ENCODE results near the gene UBE2C. TPM values are rescaled to one million over a fixed set of nuclear protein-coding genes. Genes with fewer than 3 reads are reported as not detected.

Gene UBE2C
- total RNA-seq, 1 experiment from 2014 or later = 423 TPM

DNA sequence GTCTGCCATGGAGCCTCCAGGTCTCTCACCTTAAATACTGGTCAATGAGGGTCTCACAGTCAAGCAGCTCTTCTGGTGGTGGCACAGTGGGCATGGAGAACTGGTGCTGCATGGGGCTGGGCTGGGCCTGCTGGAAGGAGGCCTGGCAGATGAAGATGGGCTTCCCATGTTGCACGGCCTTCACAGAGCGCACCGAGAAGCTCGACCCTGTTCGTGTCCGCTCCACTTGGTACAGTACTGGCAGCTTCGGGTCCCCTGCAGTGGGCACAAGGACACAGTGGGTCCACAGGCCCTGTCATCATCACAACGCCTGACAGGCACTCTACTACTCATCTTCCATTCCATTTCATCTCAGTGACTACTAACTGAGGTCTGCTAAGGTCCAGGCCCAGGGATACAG, 36.0 kb downstream of the UBE2C start:
- TF ChIP-seq, protein P1, sequence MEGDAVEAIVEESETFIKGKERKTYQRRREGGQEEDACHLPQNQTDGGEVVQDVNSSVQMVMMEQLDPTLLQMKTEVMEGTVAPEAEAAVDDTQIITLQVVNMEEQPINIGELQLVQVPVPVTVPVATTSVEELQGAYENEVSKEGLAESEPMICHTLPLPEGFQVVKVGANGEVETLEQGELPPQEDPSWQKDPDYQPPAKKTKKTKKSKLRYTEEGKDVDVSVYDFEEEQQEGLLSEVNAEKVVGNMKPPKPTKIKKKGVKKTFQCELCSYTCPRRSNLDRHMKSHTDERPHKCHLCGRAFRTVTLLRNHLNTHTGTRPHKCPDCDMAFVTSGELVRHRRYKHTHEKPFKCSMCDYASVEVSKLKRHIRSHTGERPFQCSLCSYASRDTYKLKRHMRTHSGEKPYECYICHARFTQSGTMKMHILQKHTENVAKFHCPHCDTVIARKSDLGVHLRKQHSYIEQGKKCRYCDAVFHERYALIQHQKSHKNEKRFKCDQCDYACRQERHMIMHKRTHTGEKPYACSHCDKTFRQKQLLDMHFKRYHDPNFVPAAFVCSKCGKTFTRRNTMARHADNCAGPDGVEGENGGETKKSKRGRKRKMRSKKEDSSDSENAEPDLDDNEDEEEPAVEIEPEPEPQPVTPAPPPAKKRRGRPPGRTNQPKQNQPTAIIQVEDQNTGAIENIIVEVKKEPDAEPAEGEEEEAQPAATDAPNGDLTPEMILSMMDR (IDR thresholded peaks at IDR 0.05; ENCODE audit: insufficient read depth in 1 of 2, low read depth in 1 of 2, low read length in 1 of 2, severe bottlenecking in 1 of 2, unreplicated experiment in 1 of 2) = no peak
- H3K9me3 Mint-ChIP-seq (ENCODE audit: unreplicated experiment) = no peaks in the 10 kb centered on the region
- Histone ChIP-seq H3K36me3 (ENCODE audit: control insufficient read depth, insufficient read depth, low read length) (0 out of 2 replicates have a peak, but pooled peaks cover 2% of the 10 kb centered on the region), H3K4me3 (ENCODE audit: low read depth, low read length) (no peak overlapping the region), H3K9me3 (no peaks in the 10 kb centered on the region), H3K4me1 (no peaks in the 10 kb centered on the region), H3K27me3 (replicated peaks; ENCODE audit: control insufficient read depth, insufficient read depth, low read length) (no peaks in the 10 kb centered on the region)
- H3K36me3 Mint-ChIP-seq (ENCODE audit: insufficient read depth, unreplicated experiment) = peaks cover 22% of the 10 kb centered on the region
- intact Hi-C loops (cut with micrococcal nuclease; ENCODE audit: unreplicated experiment) = no loop called here
- BruUV-seq (replicated peaks) = no TSS peak
- CTCF ChIA-PET = no interaction called here
- no peaks in the 10 kb centered on the region for H3K27me3 Mint-ChIP-seq (ENCODE audit: insufficient read depth, unreplicated experiment)
- DNase-seq = no peak
- H3K4me3 Mint-ChIP-seq (ENCODE audit: unreplicated experiment) = no peak overlapping the region
- peaks cover 2% of the 10 kb centered on the region for H3K4me1 Mint-ChIP-seq (ENCODE audit: low read depth, unreplicated experiment)
- POLR2A ChIA-PET = no interaction called here
- H3K27ac Mint-ChIP-seq (ENCODE audit: unreplicated experiment) = no peak overlapping the region

- H3K4me3 ChIP-seq (ENCODE audit: low read depth, low read length) = no peak overlapping the region
- H3K27me3 ChIP-seq (replicated peaks; ENCODE audit: control insufficient read depth, insufficient read depth, low read length) = no peaks in the 10 kb centered on the region
- intact Hi-C loops (cut with micrococcal nuclease; ENCODE audit: unreplicated experiment) = no loop called here
- H3K4me1 ChIP-seq = no peaks in the 10 kb centered on the region
- H3K27ac Mint-ChIP-seq (ENCODE audit: unreplicated experiment) = no peak overlapping the region
- no peak overlapping the region for H3K4me3 Mint-ChIP-seq (ENCODE audit: unreplicated experiment)
- H3K36me3 Mint-ChIP-seq (ENCODE audit: insufficient read depth, unreplicated experiment) = peaks cover 19% of the 10 kb centered on the region
- TF ChIP-seq, protein P1 (IDR thresholded peaks at IDR 0.05; ENCODE audit: insufficient read depth in 1 of 2, low read depth in 1 of 2, low read length in 1 of 2, severe bottlenecking in 1 of 2, unreplicated experiment in 1 of 2) = no peak
- ChIA-PET CTCF (no interaction called here), POLR2A (no interaction called here)
- DNase-seq = no peak
- H3K9me3 Mint-ChIP-seq (ENCODE audit: unreplicated experiment) = no peaks in the 10 kb centered on the region
- H3K27me3 Mint-ChIP-seq (ENCODE audit: insufficient read depth, unreplicated experiment) = no peaks in the 10 kb centered on the region
- H3K4me1 Mint-ChIP-seq (ENCODE audit: low read depth, unreplicated experiment) = peaks cover 6% of the 10 kb centered on the region
- H3K36me3 ChIP-seq (ENCODE audit: control insufficient read depth, insufficient read depth, low read length) = 0 out of 2 replicates have a peak, but pooled peaks cover under 1% of the 10 kb centered on the region
- BruUV-seq (replicated peaks) = no TSS peak
- H3K9me3 ChIP-seq = no peaks in the 10 kb centered on the region
Observed at GRCh38 chr20:45848969-45849582, 36.6 kb downstream of the UBE2C start.

- CTCF ChIA-PET = no interaction called here
- H3K36me3 ChIP-seq (ENCODE audit: control insufficient read depth, insufficient read depth, low read length) = no peaks in the 10 kb centered on the region
- H3K4me1 Mint-ChIP-seq (ENCODE audit: low read depth, unreplicated experiment) = peaks cover 6% of the 10 kb centered on the region
Observed at GRCh38 chr20:45850238-45850637, 37.8 kb downstream of the UBE2C start.

More at GRCh38 chr20:45850238-45850637, 37.8 kb downstream of the UBE2C start:
- Histone ChIP-seq H3K4me1 (no peaks in the 10 kb centered on the region), H3K4me3 (ENCODE audit: low read depth, low read length) (no peak overlapping the region), H3K27me3 (replicated peaks; ENCODE audit: control insufficient read depth, insufficient read depth, low read length) (no peaks in the 10 kb centered on the region), H3K9me3 (no peaks in the 10 kb centered on the region)
- TF ChIP-seq, protein P1 (IDR thresholded peaks at IDR 0.05; ENCODE audit: insufficient read depth in 1 of 2, low read depth in 1 of 2, low read length in 1 of 2, severe bottlenecking in 1 of 2, unreplicated experiment in 1 of 2) = no peak
- POLR2A ChIA-PET = no interaction called here
- DNase-seq = no peak
- H3K27ac Mint-ChIP-seq (ENCODE audit: unreplicated experiment) = no peak overlapping the region
- intact Hi-C loops (cut with micrococcal nuclease; ENCODE audit: unreplicated experiment) = no loop called here
- no peaks in the 10 kb centered on the region for H3K9me3 Mint-ChIP-seq (ENCODE audit: unreplicated experiment)
- no peak overlapping the region for H3K4me3 Mint-ChIP-seq (ENCODE audit: unreplicated experiment)
- no peaks in the 10 kb centered on the region for H3K27me3 Mint-ChIP-seq (ENCODE audit: insufficient read depth, unreplicated experiment)
- H3K36me3 Mint-ChIP-seq (ENCODE audit: insufficient read depth, unreplicated experiment) = peaks cover 12% of the 10 kb centered on the region
- BruUV-seq (replicated peaks) = no TSS peak

Data from Caco-2 (cell line).